Neural progenitor cell (in vitro differentiated cells): ENCODE measurements around the gene FLII.

Experiments
- EZH2 ChIP-seq: fragments of 200-600 bp; sonication (generic); IDR thresholded peaks from 2 replicates; pipeline ENCODE4 v1.6.1; 2017; ENCODE audit warnings: antibody characterized with exemption, mild to moderate bottlenecking, moderate library complexity
- EZH2phosphoT487 ChIP-seq: fragments of 200-600 bp; sonication (generic); IDR thresholded peaks from 2 replicates; pipeline ENCODE4 v1.6.1; 2017; ENCODE audit warnings: antibody characterized with exemption
- TF ChIP-seq, protein P1 (sequence below): fragments of 200-600 bp; sonication (generic); IDR thresholded peaks from 2 replicates; pipeline ENCODE4 v1.5.1; 2017; ENCODE audit warnings: antibody characterized with exemption, mild to moderate bottlenecking

DNA sequence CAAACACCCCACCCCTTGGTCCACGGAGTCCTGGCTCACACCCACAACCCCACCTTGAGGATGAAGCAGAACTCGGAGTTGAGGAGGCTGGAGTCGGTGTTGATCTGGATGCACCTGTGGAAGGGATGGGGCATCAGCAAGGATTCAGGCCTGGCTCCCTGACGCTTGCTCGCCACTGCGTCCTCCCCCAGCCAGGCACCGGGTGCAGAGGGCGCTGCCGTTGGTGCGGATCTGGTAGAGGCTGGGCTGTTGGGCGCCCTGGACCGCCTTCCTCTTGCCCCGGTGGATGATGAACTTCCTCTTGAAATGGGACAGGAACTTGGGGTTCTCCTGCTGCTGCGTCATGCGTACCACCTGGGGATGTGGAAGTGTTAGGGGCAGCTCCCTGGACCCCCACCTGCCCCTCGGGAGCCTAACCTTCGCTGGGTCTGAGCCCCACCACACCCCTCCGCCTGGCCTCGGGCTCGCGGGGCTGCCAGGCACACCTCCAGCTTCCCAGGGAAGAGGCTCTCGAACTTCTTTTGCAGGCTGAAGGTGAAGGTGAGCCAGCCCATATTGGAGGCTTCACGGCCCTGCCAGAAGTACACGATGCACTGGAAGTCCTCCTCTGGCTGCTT is 12.3 kb downstream of the FLII start:
- TF ChIP-seq, protein P1, sequence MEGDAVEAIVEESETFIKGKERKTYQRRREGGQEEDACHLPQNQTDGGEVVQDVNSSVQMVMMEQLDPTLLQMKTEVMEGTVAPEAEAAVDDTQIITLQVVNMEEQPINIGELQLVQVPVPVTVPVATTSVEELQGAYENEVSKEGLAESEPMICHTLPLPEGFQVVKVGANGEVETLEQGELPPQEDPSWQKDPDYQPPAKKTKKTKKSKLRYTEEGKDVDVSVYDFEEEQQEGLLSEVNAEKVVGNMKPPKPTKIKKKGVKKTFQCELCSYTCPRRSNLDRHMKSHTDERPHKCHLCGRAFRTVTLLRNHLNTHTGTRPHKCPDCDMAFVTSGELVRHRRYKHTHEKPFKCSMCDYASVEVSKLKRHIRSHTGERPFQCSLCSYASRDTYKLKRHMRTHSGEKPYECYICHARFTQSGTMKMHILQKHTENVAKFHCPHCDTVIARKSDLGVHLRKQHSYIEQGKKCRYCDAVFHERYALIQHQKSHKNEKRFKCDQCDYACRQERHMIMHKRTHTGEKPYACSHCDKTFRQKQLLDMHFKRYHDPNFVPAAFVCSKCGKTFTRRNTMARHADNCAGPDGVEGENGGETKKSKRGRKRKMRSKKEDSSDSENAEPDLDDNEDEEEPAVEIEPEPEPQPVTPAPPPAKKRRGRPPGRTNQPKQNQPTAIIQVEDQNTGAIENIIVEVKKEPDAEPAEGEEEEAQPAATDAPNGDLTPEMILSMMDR, result no peak
- TF ChIP-seq EZH2phosphoT487 (no peak), EZH2 (no peak)
